ENCODE data around the gene CXCR2.
"Not testable (repeated sequence)": the region's sequence is repeated elsewhere in the genome, so short reads cannot be mapped to it uniquely, and the experiment has no call there.

Gene CXCR2

DNA sequence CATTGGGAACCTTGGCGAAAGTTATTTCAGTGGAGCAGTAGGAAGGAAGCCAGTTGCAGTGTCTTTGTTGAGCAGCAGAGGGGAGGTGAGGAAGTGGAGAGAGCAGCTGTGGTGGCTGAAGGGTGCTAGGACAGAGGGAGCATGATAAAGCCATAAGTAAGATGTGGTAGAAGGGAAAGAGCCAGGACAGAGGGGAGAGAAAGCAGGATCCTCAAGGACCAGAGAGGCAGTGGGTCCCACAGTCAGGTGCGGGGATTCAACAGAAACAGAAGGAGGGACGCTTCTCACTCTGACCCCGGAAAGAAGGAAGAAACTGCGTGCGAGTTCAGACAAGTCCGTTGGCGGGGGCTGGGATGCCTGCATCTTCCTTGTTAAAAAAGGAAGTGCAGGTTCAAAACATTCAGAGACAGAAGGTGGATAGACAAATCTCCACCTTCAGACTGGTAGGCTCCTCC is at the start of gene CXCR2:
Gene CXCR2, plus strand, starts transcription at position 403 of the 455 bp plus-strand sequence. CDS start 8,774 bp downstream, outside the sequence.
- DNase-seq (ENCODE audit: low read depth), result no peak

DNA sequence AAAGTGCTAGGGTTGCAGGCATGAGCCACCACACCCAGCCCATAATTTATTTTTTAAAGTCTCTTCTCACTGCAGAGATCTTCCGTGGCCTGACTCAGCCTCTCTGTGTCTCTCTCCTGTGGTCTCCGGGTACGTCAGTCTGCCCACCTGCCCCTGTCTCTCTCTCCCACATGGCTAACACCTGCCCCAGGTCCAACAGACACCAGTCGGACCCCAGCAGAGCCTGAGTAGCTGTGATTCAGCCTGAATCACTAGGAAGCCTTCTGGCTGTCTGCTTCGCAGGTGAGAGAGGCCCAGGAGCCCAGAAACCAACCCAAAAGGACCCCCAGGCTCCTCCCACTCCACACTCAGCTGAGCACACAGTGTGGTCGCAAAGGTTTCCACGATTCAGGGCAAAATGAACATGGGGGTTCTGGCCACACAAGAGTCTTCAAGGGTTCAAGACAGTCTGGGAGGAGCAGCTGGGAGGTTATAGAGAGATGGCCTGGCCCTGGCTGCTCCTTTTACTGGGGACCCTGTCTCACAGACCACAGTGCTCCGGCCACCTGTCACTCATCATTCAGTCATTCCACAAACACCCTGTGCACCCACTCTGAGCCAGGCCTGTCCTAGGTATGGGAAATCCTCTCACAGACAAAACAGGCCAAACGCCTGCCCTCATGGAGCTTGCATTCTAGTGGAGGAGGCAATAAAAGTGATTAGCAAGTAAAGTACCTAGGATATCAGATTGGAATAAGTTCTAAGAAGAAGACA is 48.2 kb upstream of the CXCR2 start:
- no peak for DNase-seq (ENCODE audit: low read depth)

GRCh38 chr2:218079943-218080913 is 45.6 kb upstream of the CXCR2 start:
- DNase-seq (ENCODE audit: low read depth), result no peak

DNA sequence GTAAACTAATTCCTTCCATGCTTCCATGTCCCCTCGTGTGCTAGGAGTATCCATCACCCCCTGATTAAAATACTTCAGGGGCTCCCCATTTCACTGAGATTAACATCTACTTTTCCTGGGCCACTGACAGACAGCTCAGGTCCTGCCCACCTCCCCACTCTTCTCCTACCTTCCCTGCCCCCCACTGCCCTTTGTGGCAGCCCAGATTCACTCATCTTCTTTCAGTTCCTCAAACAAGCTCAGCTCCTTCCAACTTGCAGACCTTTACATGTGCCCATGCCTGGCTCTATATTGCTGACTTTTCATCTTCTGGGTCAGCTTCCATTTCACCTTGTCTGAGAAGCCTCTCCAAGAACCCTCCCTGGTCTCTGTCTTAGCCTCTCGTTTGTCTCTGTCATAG is 44.8 kb upstream of the CXCR2 start:
- DNase-seq (ENCODE audit: low read depth), result no peak

DNA sequence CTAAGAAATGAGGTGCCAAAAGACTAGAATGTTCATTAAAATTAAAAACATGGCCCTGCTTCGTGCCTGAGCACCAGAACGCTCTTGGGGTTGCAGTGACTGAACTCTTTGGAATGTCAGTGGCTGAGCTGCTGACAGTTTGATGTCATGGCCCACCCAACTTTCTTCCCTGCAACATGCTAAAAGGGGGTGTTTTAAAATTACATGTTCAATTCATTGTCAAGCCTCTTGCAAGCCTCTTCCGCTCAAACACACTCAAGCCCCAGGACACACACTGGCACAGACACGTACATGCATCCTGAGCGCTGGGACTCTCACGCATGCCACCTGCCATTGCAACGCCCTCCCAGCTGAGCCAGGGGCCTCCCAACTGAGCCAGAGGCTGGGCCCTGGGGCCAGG is 44.1 kb upstream of the CXCR2 start:
- no peak for DNase-seq (ENCODE audit: low read depth)

GRCh38 chr2:218082586-218083351 is 43.1 kb upstream of the CXCR2 start:
- DNase-seq (ENCODE audit: low read depth), result no peak

- no peak for DNase-seq (ENCODE audit: low read depth)
Measured at GRCh38 chr2:218083352-218083676, 42.5 kb upstream of the CXCR2 start.

DNA sequence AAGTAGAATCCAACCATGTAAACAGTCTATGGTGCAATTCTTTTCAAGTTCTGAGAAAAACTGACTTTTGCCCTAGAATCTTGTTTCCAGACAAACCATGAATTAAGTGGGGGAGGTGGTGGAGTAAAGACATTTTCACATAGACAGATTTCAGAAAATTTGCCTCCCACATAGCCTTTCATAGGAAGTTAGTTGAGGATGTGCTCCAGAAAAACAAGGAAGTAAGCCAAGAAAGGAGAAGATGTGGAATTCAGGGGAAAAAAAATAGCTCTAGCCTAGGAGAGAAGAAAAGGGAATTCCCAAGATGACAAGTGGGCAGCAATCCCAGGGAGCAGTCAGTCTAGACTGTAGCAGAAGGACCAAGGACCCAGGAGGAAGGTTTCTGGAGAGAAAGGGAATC is 39.4 kb upstream of the CXCR2 start:
- no peak for DNase-seq (ENCODE audit: low read depth)

DNA sequence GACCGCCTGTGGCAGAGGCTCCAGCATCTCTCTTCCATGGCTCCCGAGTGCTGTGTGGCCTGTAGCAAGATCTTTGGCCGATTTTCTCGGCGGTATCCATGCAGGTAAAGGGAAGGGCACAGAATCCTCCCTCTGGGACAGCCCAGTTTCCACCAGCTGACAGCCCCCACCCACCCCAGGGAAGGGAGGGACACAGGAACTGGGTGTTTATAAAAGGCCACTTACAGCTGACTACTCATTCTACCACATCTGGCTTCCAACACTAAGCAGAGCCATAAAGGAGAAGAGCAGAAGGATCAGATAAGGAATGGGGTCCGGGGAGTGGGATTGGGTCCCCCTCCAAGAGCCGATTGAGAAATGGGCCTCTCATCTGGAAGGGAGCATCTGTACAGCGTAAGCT is 36.6 kb upstream of the CXCR2 start:
- DNase-seq (ENCODE audit: low read depth), result no peak

- DNase-seq (ENCODE audit: low read depth), result no peak
Measured at GRCh38 chr2:218091746-218092145, 34.1 kb upstream of the CXCR2 start.

DNA sequence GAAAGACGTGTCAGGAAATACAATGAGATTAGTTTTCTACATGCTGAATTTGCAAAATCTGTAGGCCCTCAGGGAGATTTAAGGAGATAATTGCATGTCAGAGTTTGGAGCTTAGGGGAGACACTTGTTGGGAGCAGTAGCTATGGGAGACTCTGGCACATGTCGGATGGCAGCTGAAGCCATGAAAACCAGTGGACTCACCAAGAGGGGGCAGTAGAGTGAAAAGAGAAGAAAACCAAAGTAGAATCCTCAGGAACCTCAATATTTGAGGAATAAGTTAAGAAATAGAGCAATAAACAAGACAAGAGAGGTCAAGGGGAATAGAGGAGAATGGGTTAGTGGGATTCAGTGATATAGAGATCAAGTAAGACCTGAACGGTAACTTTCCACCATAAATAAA is 31.9 kb upstream of the CXCR2 start:
- DNase-seq (ENCODE audit: low read depth), result no peak

DNA sequence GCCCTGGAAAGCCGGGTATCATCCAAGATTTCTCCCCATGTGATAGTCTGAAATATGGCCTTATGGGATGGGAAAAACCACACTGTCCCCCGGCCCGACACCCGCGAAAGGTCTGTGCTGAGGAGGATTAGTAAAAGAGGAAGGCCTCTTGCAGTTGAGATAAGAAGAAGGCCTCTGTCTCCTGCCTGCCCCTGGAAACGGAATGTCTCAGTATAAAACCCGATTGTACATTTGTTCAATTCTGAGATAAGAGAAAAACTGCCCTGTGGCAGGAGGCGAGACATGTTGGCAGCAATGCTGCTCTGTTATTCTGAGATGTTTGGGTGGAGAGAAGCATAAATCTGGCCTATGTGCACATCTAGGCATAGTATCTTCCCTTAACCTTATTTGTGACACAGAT is 30.0 kb upstream of the CXCR2 start:
- DNase-seq (ENCODE audit: low read depth), result no peak

GRCh38 chr2:218097975-218098374 is 27.9 kb upstream of the CXCR2 start:
- DNase-seq (ENCODE audit: low read depth), result no peak

DNA sequence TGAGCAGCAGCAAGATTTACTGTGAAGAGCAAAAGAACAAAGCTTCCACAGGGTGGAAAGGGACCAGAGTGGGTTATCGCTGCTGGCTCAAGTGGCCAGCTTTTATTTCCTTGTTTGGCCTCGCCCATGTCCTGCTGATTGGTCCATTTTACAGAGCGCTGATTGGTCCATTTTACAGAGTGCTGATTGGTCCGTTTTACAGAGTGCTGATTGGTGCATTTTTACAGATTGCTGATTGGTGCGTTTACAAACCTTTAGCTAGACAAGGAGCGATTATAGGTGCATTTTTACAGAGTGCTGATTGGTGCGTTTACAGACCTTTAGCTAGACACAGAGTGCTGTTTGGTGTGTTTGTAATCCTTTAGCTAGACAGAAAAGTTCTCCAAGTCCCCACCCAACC is 17.0 kb upstream of the CXCR2 start:
- not testable (repeated sequence) for DNase-seq (ENCODE audit: low read depth)

DNA sequence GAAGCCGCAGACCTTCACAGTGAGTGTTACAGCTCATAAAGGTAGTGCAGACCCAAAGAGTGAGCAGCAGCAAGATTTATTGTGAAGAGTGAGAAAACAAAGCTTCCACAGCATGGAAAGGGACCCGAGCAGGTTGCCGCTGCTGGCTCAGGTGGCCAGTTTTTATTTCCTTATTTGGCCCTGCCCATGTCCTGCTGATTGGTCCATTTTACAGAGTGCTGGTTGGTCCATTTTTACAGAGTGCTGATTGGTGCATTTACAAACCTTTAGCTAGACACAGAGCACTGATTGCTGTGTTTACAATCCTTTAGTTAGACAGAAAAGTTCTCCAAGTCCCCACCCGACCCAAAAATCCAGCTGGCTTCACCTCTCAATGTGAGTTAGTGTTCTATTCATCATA is 4.0 kb upstream of the CXCR2 start:
- DNase-seq (ENCODE audit: low read depth), result not testable (repeated sequence)

DNA sequence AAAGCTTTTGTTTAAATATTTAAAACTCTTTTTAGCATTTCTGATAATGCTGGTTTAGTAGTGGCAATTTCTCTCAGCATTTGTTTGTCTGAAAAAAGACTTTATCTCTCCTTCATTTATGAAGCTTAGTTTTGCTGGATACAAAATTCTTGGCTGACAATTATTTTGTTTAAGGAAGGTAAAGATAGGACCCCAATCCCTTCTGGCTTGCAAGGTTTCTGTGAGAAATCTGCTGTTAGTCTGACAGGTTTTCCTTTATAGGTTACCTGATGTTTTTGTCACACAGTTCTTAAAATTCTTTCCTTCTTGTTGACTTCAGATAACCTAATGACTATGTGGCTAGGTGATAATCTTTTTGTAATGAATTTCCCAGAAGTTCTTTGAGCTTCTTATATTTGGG is 3.5 kb upstream of the CXCR2 start:
- DNase-seq (ENCODE audit: low read depth), result not testable (repeated sequence)

DNA sequence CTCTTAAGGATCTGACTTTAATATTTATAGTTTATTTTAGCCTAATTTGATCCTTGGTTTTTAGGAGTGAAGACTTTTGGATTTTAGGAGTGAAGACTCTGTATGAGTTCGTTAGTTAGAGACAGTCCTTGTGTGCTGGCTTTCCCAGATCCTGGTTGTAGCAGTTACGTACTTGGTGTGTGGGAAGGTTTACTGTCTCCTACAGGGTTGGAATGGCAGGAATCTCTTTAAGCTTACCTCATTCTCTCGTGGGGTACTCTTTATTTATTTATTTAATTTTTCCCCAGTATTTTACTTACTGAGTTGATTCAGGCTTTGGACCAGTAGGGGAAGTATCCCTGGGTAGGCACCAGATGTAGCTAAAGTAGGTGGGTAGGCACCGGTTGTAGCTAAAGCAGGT is 1.8 kb upstream of the CXCR2 start:
- no peak for DNase-seq (ENCODE audit: low read depth)

GRCh38 chr2:218125095-218125494 is 733 bp upstream of the CXCR2 start:
- DNase-seq (ENCODE audit: low read depth), result no peak

DNA sequence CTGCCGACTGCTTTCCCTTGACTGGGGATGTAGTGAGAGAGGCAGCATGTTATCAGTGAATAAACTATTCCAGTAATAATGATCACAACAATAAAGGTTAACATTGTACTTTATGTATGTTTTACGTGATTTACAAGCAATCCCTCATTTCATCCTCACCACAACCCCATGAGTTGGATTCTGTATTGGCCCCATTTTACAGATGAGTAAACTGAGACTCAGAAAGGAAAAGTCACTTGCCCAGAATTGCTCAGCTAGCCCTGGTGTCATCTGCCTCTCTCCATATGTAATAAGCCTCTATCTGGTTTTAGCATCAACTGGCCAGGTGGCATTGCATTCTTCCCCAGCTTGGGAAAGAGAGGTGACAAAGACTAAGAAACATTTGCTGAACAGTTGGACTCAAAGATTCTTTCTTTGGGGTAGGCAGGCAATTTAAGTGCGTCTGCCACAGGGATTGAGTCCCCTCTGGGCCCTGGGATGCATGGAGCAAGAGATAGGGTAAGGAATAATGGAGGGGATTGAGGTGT is 2.2 kb downstream of the CXCR2 start:
- DNase-seq (ENCODE audit: low read depth), result no peak

DNA sequence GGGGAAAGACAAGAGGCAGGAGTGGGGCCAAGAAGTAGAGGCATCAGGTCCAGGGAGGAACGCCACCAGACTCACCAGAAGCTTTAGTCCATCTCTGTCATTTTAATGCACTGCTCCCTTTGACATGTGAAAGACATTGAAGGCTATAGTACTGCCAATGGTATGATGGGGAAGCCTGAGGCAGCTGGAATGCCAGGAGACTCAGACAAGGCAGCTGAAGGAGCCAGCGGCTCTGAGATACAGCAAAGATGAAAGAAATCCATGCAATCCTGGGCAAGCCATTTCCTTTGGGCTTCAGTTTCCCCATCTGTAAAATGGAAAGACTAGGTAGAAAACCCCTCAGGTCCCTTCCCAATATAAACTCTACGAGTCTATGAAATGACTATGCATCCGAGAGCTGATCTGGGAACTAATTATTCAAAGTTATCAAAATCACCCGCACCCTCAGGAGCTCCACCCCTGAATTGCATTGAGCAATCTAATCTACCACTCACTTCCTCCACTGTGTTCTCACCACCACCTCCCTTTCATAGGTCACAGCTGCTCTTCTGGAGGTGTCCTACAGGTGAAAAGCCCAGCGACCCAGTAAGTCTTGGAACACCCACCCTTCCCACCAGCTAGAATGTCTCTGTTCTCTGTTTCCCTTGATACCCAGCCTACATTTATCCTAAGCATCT is 3.1 kb downstream of the CXCR2 start:
- DNase-seq (ENCODE audit: low read depth), result no peak

- no peak for DNase-seq (ENCODE audit: low read depth)
Measured at GRCh38 chr2:218129458-218130135, 3.8 kb downstream of the CXCR2 start.
